ENCODE results near the gene FAM3C.

GRCh38 chr7:121436136-121436535 is 40.0 kb upstream of the FAM3C start:
- no peak for TF ChIP-seq MAX (IDR thresholded peaks at IDR 0.05)
- no peak for TF ChIP-seq HNF4A (conservative IDR thresholded peaks at IDR 0.05)
- TF ChIP-seq CTCF (IDR thresholded peaks at IDR 0.05; ENCODE audit: low read depth, low read length, missing input control): no peak
- no peak for TF ChIP-seq EGR1 (IDR thresholded peaks at IDR 0.05; ENCODE audit: low read depth in 2 of 2)
- no peak for TF ChIP-seq YY1 (IDR thresholded peaks at IDR 0.05)
- TF ChIP-seq NR2F2 (IDR thresholded peaks at IDR 0.05): no peak
